Breast epithelium (tissue), 3 donors: ENCODE results near the gene GNAI1.

Experiments used
- CTCF ChIP-seq, 3 donors: fragments of 450-650 bp; IDR thresholded peaks; one replicate each; pipeline ENCODE4 v1.5.1; 2016 to 2017; ENCODE audit warnings: antibody characterized with exemption in 3 of 3, mild to moderate bottlenecking in 3 of 3, moderate library complexity in 3 of 3
- POLR2A ChIP-seq: fragments of 450-650 bp; IDR thresholded peaks from one replicate; pipeline ENCODE4 v1.6.1; 2016; ENCODE audit warnings: antibody characterized with exemption, mild to moderate bottlenecking, moderate library complexity
- POLR2AphosphoS5 ChIP-seq, 3 donors: sonication (generic); formaldehyde crosslinking; IDR thresholded peaks; one replicate each; pipeline ENCODE4 v1.6.1; 2017; ENCODE audit warnings: antibody characterized with exemption in 3 of 3

GRCh38 chr7:80272560-80273239, 138.1 kb downstream of the GNAI1 start:
- TF ChIP-seq POLR2A (no peak), CTCF (IDR thresholded peaks at IDR 0.05) (no peak), POLR2AphosphoS5 (IDR thresholded peaks at IDR 0.05) (no peak)
